MM.1S (cell line): ENCODE results near the gene ALDH3A2.

Experiments
- EZH2 ChIP-seq: fragments of 300-600 bp; sonication (generic); optimal IDR thresholded peaks from 2 replicates; pipeline ENCODE3; 2017; ENCODE audit warnings: low read depth, mild to moderate bottlenecking, antibody characterized with exemption, low read length, mixed read lengths
- EZH2phosphoT487 ChIP-seq: fragments of 300-600 bp; sonication (generic); IDR thresholded peaks from 2 replicates; pipeline ENCODE4 v1.6.1; 2018; ENCODE audit warnings: antibody characterized with exemption, low read length
- TF ChIP-seq, protein P1 (sequence below): fragments of 300-600 bp; sonication (generic); IDR thresholded peaks from 2 replicates; pipeline ENCODE4 v1.5.1; 2016; ENCODE audit warnings: antibody characterized with exemption, low read length, mixed read lengths

GRCh38 chr17:19630661-19631060, 17.9 kb upstream of the ALDH3A2 start:
- TF ChIP-seq, protein P1, sequence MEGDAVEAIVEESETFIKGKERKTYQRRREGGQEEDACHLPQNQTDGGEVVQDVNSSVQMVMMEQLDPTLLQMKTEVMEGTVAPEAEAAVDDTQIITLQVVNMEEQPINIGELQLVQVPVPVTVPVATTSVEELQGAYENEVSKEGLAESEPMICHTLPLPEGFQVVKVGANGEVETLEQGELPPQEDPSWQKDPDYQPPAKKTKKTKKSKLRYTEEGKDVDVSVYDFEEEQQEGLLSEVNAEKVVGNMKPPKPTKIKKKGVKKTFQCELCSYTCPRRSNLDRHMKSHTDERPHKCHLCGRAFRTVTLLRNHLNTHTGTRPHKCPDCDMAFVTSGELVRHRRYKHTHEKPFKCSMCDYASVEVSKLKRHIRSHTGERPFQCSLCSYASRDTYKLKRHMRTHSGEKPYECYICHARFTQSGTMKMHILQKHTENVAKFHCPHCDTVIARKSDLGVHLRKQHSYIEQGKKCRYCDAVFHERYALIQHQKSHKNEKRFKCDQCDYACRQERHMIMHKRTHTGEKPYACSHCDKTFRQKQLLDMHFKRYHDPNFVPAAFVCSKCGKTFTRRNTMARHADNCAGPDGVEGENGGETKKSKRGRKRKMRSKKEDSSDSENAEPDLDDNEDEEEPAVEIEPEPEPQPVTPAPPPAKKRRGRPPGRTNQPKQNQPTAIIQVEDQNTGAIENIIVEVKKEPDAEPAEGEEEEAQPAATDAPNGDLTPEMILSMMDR: no peak
- TF ChIP-seq EZH2phosphoT487: no peak
- TF ChIP-seq EZH2: no peak
